WERI-Rb-1 (cell line): ENCODE measurements around the gene RAB11A.
A peak's percentile ranks its signal among the peaks of the same experiment; 100 is the strongest.

Experiments used
- DNase-seq: peaks from one replicate; pipeline ENCODE4 v3.0.0-alpha.2; 2020
- H3K27ac ChIP-seq: fragments of 250-450 bp; sonication (Bioruptor Pico); 2 replicates; pipeline ENCODE4 v1.5.1; 2020; ENCODE audit warnings: mild to moderate bottlenecking, moderate library complexity
- H3K27me3 ChIP-seq: fragments of 250-450 bp; sonication (Bioruptor Pico); 2 replicates; pipeline ENCODE4 v1.5.1; 2021; ENCODE audit warnings: mild to moderate bottlenecking, low read depth, moderate library complexity; ENCODE audit not compliant: insufficient read depth, severe bottlenecking
- H3K36me3 ChIP-seq: fragments of 250-450 bp; sonication (Bioruptor Pico); 2 replicates; pipeline ENCODE4 v1.5.1; 2020; ENCODE audit warnings: mild to moderate bottlenecking, moderate library complexity
- H3K4me3 ChIP-seq: 2 replicates; pipeline ENCODE4 v1.5.1; 2011; ENCODE audit warnings: low read depth, mild to moderate bottlenecking, control low read depth, low read length
- H3K9me3 ChIP-seq: fragments of 250-450 bp; sonication (Bioruptor Pico); 2 replicates; pipeline ENCODE4 v1.5.1; 2021; ENCODE audit warnings: mild to moderate bottlenecking, moderate library complexity; ENCODE audit not compliant: severe bottlenecking
- CTCF ChIP-seq: IDR thresholded peaks from 2 replicates; pipeline ENCODE4 v1.5.1; 2011; ENCODE audit warnings: low read depth, mild to moderate bottlenecking, control low read depth, inconsistent platforms, low read length

The RAB11A gene

GRCh38 chr15:65917936-65918335, 48.6 kb downstream of the RAB11A start:
- H3K36me3 ChIP-seq = no peaks in the 10 kb centered on the region
- no peak for TF ChIP-seq CTCF
- no peak for DNase-seq

DNA sequence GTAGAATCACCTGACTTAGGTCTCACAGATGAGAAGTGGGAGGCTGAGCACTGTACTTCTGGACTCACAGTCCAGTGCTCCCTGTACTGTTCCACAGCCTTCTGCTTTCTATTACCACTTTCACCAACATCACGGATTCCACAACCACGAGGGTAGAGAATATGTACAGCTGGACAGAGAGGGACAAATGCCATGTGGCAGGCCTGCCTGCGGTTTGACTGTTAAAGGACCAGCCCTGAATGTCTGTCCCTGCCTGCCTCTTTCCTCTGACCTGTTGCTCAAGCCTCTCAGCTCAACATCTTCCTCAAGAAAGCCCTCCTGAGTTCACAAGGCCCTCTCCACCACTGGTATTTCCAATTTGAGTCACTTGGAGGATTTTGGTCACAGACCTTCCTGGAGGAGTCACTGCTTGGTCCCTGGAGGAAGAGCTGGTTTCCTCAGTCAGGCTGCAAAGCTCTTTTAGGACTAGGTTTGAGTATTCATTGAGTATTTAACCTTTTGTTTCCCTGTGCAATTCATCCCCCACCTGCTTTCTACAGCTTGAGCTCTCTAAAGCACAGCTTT, 49.1 kb downstream of the RAB11A start:
- H3K27ac ChIP-seq = no peak overlapping the region
- no peaks in the 10 kb centered on the region for H3K36me3 ChIP-seq
- no peaks in the 10 kb centered on the region for H3K27me3 ChIP-seq
- no peaks in the 10 kb centered on the region for H3K9me3 ChIP-seq
- no peak overlapping the region for H3K4me3 ChIP-seq
- DNase-seq = no peak
- TF ChIP-seq CTCF = no peak

More at GRCh38 chr15:65917936-65918335, 48.6 kb downstream of the RAB11A start:
- H3K27me3 ChIP-seq = no peaks in the 10 kb centered on the region
- no peaks in the 10 kb centered on the region for H3K9me3 ChIP-seq
- H3K27ac ChIP-seq = no peak overlapping the region
- no peak overlapping the region for H3K4me3 ChIP-seq

GRCh38 chr15:65918945-65919344, 49.7 kb downstream of the RAB11A start:
- Histone ChIP-seq H3K36me3 (no peaks in the 10 kb centered on the region), H3K27ac (no peak overlapping the region)
- no peak for TF ChIP-seq CTCF

GRCh38 chr15:65919353-65919752, 50.1 kb downstream of the RAB11A start:
- Histone ChIP-seq H3K36me3 (no peaks in the 10 kb centered on the region), H3K27ac (no peak overlapping the region), H3K9me3 (no peaks in the 10 kb centered on the region), H3K27me3 (no peaks in the 10 kb centered on the region), H3K4me3 (no peak overlapping the region)
- no peak for TF ChIP-seq CTCF
- DNase-seq = no peak

More at GRCh38 chr15:65918945-65919344, 49.7 kb downstream of the RAB11A start:
- H3K9me3 ChIP-seq = no peaks in the 10 kb centered on the region
- no peak for DNase-seq
- no peaks in the 10 kb centered on the region for H3K27me3 ChIP-seq
- H3K4me3 ChIP-seq = no peak overlapping the region

DNA sequence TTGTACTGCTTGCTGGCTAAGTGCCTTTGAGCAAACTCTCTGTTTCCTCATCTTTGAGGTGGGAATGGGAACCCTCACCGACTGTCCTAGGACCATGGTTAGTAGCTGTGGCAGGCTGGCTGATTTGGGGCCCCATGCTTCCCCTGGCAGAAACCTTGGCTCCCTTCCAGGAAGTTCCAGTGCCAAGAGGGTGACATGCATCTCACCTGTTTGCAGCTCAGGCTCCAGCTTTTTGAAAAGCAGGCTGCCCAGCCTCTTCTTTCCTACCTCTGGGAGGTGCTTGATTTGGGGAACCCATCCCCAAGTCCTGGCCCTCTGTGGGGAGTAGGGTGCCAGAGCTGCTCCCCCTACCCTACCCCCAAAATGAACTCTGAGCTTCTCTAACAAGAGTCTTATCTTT, 50.8 kb downstream of the RAB11A start:
- no peaks in the 10 kb centered on the region for H3K9me3 ChIP-seq
- TF ChIP-seq CTCF = no peak
- no peak overlapping the region for H3K4me3 ChIP-seq
- no peaks in the 10 kb centered on the region for H3K27me3 ChIP-seq
- DNase-seq = no peak
- no peaks in the 10 kb centered on the region for H3K36me3 ChIP-seq
- no peak overlapping the region for H3K27ac ChIP-seq

- Histone ChIP-seq H3K4me3 (peak overlapping the region; percentile 18), H3K9me3 (no peaks in the 10 kb centered on the region), H3K27me3 (no peaks in the 10 kb centered on the region), H3K36me3 (no peaks in the 10 kb centered on the region), H3K27ac (peak overlapping the region; percentile 75)
- no peak for TF ChIP-seq CTCF
- no peak for DNase-seq
Measured at GRCh38 chr15:65920825-65921309, 51.6 kb downstream of the RAB11A start.
